ENCODE results near the gene ROS1. TPM values are rescaled to one million over a fixed set of nuclear protein-coding genes. Genes with fewer than 3 reads are reported as not detected.

ROS1 gene
- total RNA-seq, 2 donors from 2014 or later, result 0.99 to 1.9 TPM

GRCh38 chr6:117432273-117432672, 6.5 kb upstream of the ROS1 start:
- H3K4me1 ChIP-seq, result no peaks in the 10 kb centered on the region
- TF ChIP-seq CTCF (IDR thresholded peaks at IDR 0.05), result no peak
- intact Hi-C loops (cut with DNase I), result no loop called here
- H3K9ac ChIP-seq (ENCODE audit: low read depth in 2 of 2, low read length in 2 of 2), result no peak overlapping the region
- H3K27me3 ChIP-seq, result peaks cover 3% of the 10 kb centered on the region
- no peak for DNase-seq
- H3K27ac ChIP-seq, result no peak overlapping the region
- H3K9me3 ChIP-seq, result no peaks in the 10 kb centered on the region
- H3K36me3 ChIP-seq, result no peaks in the 10 kb centered on the region
- no peak overlapping the region for H3K4me3 ChIP-seq

GRCh38 chr6:117423754-117424153, 2.0 kb downstream of the ROS1 start:
- Histone ChIP-seq H3K27me3 (no peaks in the 10 kb centered on the region), H3K36me3 (no peaks in the 10 kb centered on the region), H3K4me1 (no peaks in the 10 kb centered on the region), H3K27ac (no peak overlapping the region), H3K9ac (ENCODE audit: low read depth in 2 of 2, low read length in 2 of 2) (no peak overlapping the region), H3K9me3 (no peaks in the 10 kb centered on the region), H3K4me3 (no peak overlapping the region)
- no peak for DNase-seq
- no peak for TF ChIP-seq CTCF (IDR thresholded peaks at IDR 0.05)
- intact Hi-C loops (cut with DNase I), result no loop called here

- Histone ChIP-seq H3K36me3 (no peaks in the 10 kb centered on the region), H3K4me1 (no peaks in the 10 kb centered on the region), H3K27me3 (no peaks in the 10 kb centered on the region), H3K4me3 (no peak overlapping the region), H3K9ac (ENCODE audit: low read depth in 2 of 2, low read length in 2 of 2) (no peak overlapping the region), H3K9me3 (no peaks in the 10 kb centered on the region), H3K27ac (no peak overlapping the region)
- DNase-seq, result no peak
- no peak for TF ChIP-seq CTCF (IDR thresholded peaks at IDR 0.05)
- intact Hi-C loops (cut with DNase I), result no loop called here
These were observed 7.4 kb downstream of the ROS1 start for GRCh38 chr6:117418320-117418719.

- intact Hi-C loops (cut with DNase I), result no loop called here
- no peaks in the 10 kb centered on the region for H3K27me3 ChIP-seq
- no peaks in the 10 kb centered on the region for H3K4me1 ChIP-seq
- no peak overlapping the region for H3K4me3 ChIP-seq
- no peak for TF ChIP-seq CTCF (IDR thresholded peaks at IDR 0.05)
- H3K27ac ChIP-seq, result no peak overlapping the region
- H3K36me3 ChIP-seq, result no peaks in the 10 kb centered on the region
- H3K9ac ChIP-seq (ENCODE audit: low read depth in 2 of 2, low read length in 2 of 2), result no peak overlapping the region
- no peak for DNase-seq
- H3K9me3 ChIP-seq, result no peaks in the 10 kb centered on the region
These were observed 7.9 kb downstream of the ROS1 start for GRCh38 chr6:117417851-117418250.

GRCh38 chr6:117414770-117415169, 11.0 kb downstream of the ROS1 start:
- intact Hi-C loops (cut with DNase I), result no loop called here

More at GRCh38 chr6:117414770-117415169, 11.0 kb downstream of the ROS1 start:
- Histone ChIP-seq H3K27ac (no peak overlapping the region), H3K9ac (ENCODE audit: low read depth in 2 of 2, low read length in 2 of 2) (no peak overlapping the region), H3K36me3 (no peaks in the 10 kb centered on the region), H3K4me1 (no peaks in the 10 kb centered on the region), H3K4me3 (no peak overlapping the region), H3K9me3 (no peaks in the 10 kb centered on the region), H3K27me3 (no peaks in the 10 kb centered on the region)
- DNase-seq, result no peak
- no peak for TF ChIP-seq CTCF (IDR thresholded peaks at IDR 0.05)

Data from colonic mucosa (tissue), 4 donors.